Neural progenitor cell (in vitro differentiated cells): ENCODE measurements around the gene PITPNB.

Source experiments
- EZH2 ChIP-seq: fragments of 200-600 bp; sonication (generic); IDR thresholded peaks from 2 replicates; pipeline ENCODE4 v1.6.1; 2017; ENCODE audit warnings: antibody characterized with exemption, mild to moderate bottlenecking, moderate library complexity
- TF ChIP-seq, protein P1 (sequence below): fragments of 200-600 bp; sonication (generic); IDR thresholded peaks from 2 replicates; pipeline ENCODE4 v1.5.1; 2017; ENCODE audit warnings: antibody characterized with exemption, mild to moderate bottlenecking

DNA sequence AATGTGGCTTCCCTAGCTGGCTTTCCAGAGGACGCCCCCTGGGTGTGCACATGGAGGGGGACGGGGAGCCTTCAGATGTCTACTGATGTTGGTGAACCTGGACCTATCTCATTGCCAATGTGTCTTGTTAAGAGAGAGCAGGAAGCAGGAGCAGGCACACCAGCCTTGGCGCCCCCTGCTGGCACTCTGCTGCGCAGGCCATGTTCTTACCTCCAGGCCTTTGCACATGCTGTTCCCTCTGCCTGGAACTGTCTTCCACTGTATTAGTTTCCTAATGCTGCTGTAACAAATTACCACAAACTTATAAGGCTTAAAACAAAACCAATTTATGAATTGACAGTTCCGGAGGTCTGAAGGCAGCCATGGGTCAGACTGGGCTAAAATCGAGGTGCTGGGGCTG, 93.9 kb downstream of the PITPNB start:
- TF ChIP-seq EZH2, result no peak
- TF ChIP-seq, protein P1, sequence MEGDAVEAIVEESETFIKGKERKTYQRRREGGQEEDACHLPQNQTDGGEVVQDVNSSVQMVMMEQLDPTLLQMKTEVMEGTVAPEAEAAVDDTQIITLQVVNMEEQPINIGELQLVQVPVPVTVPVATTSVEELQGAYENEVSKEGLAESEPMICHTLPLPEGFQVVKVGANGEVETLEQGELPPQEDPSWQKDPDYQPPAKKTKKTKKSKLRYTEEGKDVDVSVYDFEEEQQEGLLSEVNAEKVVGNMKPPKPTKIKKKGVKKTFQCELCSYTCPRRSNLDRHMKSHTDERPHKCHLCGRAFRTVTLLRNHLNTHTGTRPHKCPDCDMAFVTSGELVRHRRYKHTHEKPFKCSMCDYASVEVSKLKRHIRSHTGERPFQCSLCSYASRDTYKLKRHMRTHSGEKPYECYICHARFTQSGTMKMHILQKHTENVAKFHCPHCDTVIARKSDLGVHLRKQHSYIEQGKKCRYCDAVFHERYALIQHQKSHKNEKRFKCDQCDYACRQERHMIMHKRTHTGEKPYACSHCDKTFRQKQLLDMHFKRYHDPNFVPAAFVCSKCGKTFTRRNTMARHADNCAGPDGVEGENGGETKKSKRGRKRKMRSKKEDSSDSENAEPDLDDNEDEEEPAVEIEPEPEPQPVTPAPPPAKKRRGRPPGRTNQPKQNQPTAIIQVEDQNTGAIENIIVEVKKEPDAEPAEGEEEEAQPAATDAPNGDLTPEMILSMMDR, result peak; percentile 53
